GM08714 (cell line): Measurements from ENCODE around the gene CISD2.
"Not testable (repeated sequence)": the region's sequence is repeated elsewhere in the genome, so short reads cannot be mapped to it uniquely, and the experiment has no call there.

ENCODE experiments used
- H3K4me3 ChIP-seq: fragments of 200-500 bp; sonication (Bioruptor generic); 2 replicates; pipeline ENCODE4 v1.5.1; 2014; ENCODE audit warnings: mild to moderate bottlenecking, low read length, inconsistent platforms
- ZNF274 ChIP-seq: IDR thresholded peaks from 2 replicates; pipeline ENCODE4 v1.6.1; 2012; ENCODE audit warnings: mild to moderate bottlenecking, low read depth, low read length

The CISD2 gene

DNA sequence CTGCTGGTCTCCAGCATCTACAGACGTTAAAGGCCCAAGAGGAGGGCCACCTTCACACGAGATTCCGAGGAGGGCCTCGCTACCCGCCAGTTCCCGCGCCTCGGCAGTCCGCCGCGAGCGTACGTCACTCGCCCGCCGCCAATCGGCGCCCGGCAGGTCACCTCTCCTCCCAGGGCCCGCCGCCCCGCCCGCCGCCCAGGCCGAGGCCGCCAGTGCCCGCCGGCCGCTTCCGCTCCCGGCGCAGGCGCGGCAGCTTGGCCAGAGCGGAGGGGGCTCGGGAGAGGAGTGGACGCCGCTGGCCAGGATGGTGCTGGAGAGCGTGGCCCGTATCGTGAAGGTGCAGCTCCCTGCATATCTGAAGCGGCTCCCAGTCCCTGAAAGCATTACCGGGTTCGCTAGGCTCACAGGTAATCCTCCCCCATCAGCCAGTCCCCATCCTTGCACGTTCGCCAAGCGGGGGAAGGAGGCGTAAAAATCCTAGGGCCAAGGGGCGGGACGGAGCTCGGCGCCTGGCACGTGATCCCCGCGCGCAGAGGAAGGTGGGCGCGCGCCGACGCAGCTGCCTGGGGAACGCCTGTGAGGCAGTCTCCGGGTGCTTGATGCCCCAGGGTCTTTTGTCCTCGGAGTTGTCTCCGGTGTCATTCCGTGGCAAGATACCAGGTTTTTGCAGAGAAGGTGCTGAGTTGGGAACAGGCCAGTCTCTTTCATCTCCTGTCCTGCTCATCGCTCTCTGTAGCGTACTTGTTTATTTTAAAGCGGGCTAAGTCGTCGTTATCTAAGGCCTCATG lies at the start of gene CISD2:
CISD2 (plus strand) TSS at position 212 of the 788 bp plus-strand sequence; CDS start at position 305, 93 bp downstream.
- peak within 1 kb of the TSS; percentile 93 for H3K4me3 ChIP-seq
- TF ChIP-seq ZNF274: no peak

DNA sequence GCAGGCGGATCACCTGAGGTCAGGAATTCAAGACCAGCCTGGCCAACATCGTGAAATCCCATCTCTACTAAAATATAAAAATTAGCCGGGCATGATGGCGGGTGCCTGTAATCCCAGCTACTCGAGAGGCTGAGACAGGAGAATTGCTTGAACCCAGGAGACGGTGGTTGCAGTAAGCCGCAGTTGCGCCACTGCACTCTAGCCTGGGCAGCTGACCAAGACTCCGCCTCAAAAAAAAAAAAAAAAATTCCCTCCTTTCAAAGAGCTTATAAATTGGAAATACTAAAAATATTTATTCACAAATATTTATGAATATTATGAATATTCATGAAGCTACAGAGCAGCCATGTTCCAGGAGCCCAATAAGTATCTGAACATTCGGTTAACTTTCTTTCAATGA lies 49.7 kb upstream of the CISD2 start:
- not testable (repeated sequence) for H3K4me3 ChIP-seq

DNA sequence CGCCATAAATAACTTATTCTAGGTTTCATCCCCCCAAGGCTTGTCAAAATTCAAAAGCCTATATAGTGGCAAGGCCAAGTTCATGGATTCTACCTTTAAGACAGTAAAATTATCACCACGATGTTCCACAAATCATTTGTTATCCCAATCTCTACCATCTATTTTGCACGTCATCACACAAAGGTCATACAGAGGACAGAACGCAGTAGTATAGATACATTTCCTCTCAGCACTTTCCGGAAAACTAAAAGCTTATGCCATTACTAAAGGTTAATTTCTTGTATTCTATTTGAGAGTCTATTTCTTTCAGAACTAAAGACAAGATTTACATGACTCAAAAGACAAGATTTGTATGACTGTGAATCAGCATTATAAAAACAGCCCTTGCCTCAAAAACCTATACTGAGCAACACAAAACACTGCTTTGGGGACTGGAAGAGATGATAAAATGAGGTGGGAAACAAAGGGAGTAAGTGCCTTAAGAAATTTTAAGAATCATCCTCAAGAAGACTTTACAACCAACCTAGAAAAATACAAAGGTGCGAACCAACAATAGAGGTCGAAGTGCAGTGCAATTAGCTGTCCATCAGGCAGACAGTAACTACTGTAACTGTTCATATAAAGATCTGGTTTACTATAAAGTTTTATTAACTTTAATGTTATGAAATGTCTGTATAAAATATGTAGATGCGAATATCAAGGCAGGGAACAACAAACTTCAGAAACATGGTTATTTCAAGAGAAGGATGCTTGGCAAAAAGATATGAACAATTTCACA lies 49.0 kb upstream of the CISD2 start:
- no peak for TF ChIP-seq ZNF274
- no peak overlapping the region; the same call in 1 of the 2 replicates for H3K4me3 ChIP-seq

DNA sequence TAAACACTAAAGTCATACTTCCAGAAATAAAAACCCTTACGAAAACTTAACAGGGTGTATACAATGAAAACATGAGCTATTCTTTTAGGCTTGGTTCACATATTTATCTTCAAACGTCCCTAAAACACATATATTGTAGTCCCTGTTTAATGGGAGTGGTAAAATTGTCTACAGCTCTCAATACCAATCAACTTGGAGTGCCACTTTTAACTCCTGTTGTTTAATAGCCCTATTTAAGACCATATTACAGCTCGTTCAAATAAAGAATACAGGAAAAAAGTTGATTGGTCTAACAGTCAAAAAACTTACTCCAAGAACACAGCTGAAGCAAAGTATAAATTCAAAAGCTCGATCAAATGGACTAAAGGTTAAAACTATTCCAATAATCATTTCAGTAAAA lies 45.3 kb upstream of the CISD2 start:
- no peak overlapping the region; the same call in 1 of the 2 replicates for H3K4me3 ChIP-seq
- TF ChIP-seq ZNF274: no peak

- H3K4me3 ChIP-seq: peak overlapping the region; percentile 100; the same call in 1 of the 2 replicates
- no peak for TF ChIP-seq ZNF274
These were observed 44.9 kb upstream of the CISD2 start for GRCh38 chr4:102823897-102824296.

DNA sequence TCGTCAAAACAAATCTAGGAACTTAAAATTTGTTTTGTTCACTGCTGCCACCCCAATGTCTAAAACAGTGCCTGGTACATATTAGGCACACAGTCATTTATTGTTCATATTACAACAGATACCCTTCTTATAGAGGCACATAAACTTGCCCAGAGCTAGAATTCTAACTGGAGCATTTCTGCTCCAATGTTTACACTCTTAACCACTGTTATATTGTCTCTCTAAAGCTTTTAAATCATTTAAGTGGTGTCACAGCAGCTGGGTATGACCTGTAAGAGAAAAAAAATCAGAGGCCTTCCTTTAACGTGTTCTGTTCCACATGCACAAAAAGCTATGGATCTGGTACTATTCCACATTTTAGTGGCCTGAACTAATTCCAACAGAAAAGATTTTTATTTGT lies 44.4 kb upstream of the CISD2 start:
- TF ChIP-seq ZNF274: no peak
- peak overlapping the region; percentile 100; the same call in 1 of the 2 replicates for H3K4me3 ChIP-seq

DNA sequence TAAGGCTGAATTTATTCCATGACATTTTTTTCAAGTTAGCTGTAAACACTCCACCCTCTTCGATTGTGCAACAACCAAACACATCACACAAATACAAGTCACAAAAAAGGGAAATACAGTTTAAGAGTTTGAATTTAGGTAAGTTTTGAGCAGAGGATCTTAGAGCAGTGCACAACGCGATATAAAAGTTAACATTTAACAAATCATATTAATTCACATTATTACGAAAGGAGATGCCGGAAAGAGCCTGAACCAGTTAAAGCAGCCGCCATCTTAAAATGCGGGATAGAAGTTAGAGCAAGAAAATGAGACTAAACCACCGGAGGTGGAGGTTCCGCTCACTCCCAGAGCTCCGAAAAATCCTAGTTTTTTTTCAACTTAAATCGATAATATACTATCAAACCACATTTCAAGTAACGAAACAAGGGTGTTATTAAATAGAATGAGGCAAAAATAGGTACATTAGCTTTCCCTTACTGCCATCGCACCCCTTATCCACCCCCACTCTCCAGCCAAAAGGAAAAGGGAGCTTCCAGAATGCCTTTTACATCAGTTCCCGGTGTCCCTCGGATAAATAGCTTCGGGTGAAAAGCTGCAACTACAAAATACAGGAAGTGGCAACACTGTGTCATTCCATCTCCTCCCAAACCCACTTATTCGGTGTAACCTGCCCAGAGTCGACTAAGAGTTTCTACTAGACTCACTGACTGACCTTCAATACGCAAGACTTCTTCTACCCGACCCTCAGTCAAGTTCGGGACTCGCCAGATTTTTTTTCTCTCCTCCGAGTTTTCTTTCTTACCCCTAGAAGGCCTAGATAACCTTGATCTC lies 43.3 kb upstream of the CISD2 start:
- TF ChIP-seq ZNF274: no peak
- H3K4me3 ChIP-seq: peak overlapping the region; percentile 100

DNA sequence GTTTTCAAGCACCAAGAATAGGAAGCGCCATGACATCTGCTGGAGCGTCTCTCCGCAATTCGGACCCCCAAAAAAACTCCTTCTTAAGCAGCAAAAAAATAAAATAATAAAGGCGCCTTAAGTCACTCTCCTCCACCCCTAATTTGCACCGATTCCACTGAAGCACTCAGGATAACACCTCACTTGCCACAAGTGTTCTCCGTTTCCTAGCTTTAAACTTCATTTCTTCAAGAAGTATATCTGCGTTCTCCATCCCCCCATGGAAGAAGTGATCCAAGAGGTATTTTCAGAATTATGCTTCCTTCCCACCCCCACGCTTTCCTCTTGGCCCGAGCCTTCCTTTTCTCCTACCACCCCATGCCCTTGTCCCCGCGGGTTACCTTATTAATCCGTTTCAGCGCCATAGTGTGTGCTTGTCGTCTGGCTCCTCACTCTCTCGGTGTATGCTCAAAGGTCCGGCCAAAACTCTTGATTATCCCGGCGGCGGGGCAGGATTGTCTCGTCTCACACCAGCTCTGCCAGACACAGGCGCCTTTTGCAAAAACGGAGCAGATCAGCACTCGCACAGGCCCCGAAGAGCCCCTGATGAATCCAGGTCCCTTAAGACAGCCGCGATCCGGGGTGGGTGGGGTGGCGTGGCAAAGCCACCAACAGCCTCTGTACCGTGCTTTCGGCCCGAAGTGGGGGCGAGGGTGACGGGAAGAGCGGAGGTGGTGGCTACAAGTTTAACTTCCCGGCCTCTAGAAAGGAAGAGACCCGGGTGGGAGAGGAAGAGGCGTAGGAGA lies 42.5 kb upstream of the CISD2 start:
- TF ChIP-seq ZNF274: no peak
- peak overlapping the region; percentile 100 for H3K4me3 ChIP-seq

DNA sequence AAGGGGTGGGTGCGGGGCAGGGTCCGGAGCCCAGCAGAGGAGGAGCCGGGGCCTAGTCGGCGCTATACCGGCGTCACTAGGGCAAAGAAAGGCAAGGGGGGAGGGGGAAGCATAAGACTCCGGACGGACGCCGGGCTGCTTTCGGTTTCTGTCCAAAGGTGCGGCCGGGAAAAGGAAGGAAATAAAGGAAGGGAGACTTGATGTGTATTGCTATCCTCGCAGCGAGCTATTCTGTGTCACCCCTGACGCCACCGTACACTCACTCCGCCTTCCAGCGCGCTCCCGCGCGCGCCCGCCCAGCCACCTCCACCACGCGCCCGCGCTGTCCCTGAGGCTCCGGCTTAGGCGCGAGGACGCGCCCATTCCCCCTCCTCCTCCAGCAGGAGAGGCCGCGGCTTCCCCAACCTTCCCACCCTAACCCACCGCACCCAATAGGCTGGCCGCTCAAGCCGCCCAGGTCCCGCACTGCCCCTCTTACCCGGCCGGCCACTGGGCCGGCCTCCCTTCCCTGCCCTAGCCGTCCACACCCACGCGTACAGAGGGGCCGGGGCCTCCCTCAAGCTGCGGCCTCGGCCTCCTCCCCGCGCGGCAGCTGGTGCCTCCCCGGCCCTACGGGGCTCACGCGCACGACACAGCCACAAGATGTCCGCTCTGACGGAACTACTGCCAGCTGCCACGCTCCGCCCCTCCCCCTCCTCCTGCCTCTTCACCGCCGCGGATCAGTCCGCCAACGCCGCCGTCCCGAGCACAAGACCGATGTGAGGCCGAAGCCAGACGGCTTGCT lies 41.7 kb upstream of the CISD2 start, which contains the start of gene UBE2D3:
UBE2D3 (minus strand) TSS at position 662 of the 784 bp plus-strand sequence. CDS start 1,043 bp downstream, outside the sequence.
- TF ChIP-seq ZNF274: no peak
- peak within 1 kb of the TSS; percentile 100 for H3K4me3 ChIP-seq

DNA sequence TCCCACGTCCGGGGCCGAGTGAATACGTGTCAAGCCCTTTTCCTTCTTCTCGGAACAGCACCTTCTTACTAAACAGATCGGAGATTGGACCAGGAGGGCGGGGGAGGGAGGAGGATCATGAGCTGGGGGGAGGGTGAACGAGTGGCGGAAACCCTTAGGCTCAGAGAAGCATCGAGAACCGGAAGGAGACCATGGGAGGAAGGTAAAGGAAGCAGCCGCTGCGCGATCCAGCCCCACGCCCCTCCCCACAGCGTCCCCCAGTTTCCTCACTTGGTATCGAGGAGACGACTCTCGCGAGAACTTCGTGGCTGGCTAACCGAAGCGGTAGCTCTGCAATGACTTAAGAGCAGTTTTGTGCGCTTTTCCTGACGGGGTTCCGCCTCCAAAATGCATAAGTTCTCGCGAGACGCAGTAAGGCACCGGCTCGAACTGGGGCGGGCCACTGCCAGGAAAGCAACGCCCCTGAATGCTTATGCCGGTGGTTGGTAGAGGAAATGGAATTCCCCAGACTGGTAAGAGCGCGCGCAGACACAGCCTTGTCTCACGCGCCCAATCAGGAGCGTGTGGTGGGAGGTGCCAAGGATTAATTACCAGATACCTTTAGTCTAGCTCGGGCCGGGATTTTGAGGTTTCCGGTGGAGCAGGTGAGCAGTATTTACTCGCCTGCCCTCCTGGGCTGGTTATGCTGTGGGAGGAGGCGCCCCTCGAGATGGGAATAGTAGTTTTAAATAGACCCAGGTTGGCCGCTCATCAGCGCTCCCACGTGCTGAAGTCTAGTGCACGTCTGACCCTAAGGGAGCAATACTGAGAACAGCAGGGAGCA lies 40.9 kb upstream of the CISD2 start:
- H3K4me3 ChIP-seq: peak overlapping the region; percentile 100
- TF ChIP-seq ZNF274: no peak

DNA sequence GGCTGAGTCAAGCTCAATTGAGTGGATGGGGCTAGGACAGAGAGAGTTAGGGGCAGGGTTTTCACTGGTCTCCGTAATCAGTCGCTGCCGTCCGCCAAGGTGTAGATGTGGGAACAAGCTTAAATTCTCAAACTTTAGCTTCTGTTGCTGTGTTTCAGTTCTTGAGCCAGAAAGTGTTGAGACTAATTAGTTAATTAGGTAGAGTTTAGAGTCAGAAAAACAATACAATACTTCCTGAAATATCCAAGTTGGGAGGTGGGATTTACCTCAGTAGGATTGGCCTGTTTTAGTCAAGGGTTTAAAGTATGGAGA lies 40.3 kb upstream of the CISD2 start:
- peak overlapping the region; percentile 61 for H3K4me3 ChIP-seq
- TF ChIP-seq ZNF274: no peak

DNA sequence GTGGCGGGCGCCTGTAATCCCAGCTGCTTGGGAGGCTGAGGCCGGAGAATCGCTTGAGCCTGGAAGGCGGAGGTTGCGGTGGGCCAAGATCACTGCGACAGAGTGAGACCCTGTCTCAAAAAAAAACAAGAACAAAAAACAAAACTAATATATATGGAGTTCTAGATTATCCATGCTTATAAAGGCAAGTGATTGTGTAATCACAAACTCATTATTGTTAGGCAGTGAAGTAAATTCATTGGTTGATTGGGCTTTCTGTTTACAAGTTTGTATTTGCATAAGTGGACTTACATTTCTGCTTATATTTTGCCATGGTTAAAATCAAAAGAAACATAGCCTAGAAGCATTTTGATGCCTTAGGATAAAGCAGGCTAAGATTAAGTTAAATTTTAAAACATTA lies 39.0 kb upstream of the CISD2 start:
- no peak for TF ChIP-seq ZNF274
- no peak overlapping the region for H3K4me3 ChIP-seq
